ENCODE data around the gene CHAD.

CHAD gene

GRCh38 chr17:50453901-50454300 is 14.8 kb downstream of the CHAD start:
- TF ChIP-seq, protein P1, sequence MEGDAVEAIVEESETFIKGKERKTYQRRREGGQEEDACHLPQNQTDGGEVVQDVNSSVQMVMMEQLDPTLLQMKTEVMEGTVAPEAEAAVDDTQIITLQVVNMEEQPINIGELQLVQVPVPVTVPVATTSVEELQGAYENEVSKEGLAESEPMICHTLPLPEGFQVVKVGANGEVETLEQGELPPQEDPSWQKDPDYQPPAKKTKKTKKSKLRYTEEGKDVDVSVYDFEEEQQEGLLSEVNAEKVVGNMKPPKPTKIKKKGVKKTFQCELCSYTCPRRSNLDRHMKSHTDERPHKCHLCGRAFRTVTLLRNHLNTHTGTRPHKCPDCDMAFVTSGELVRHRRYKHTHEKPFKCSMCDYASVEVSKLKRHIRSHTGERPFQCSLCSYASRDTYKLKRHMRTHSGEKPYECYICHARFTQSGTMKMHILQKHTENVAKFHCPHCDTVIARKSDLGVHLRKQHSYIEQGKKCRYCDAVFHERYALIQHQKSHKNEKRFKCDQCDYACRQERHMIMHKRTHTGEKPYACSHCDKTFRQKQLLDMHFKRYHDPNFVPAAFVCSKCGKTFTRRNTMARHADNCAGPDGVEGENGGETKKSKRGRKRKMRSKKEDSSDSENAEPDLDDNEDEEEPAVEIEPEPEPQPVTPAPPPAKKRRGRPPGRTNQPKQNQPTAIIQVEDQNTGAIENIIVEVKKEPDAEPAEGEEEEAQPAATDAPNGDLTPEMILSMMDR (IDR thresholded peaks at IDR 0.05; ENCODE audit: poor library complexity, severe bottlenecking): no peak
- peaks cover 31% of the 10 kb centered on the region for H3K36me3 ChIP-seq (ENCODE audit: low read depth)
- H3K9me3 ChIP-seq (ENCODE audit: severe bottlenecking): no peaks in the 10 kb centered on the region
- H3K27ac ChIP-seq (ENCODE audit: poor library complexity, severe bottlenecking): no peak overlapping the region
- H3K27me3 ChIP-seq (ENCODE audit: insufficient read depth, poor library complexity, severe bottlenecking): no peaks in the 10 kb centered on the region
- H3K4me1 ChIP-seq (ENCODE audit: insufficient read depth, poor library complexity, severe bottlenecking): peaks cover 39% of the 10 kb centered on the region
- no peak for ATAC-seq (ENCODE audit: low read depth)
- DNase-seq (ENCODE audit: low spot score): no peak
- H3K4me3 ChIP-seq (ENCODE audit: severe bottlenecking): no peak overlapping the region

DNA sequence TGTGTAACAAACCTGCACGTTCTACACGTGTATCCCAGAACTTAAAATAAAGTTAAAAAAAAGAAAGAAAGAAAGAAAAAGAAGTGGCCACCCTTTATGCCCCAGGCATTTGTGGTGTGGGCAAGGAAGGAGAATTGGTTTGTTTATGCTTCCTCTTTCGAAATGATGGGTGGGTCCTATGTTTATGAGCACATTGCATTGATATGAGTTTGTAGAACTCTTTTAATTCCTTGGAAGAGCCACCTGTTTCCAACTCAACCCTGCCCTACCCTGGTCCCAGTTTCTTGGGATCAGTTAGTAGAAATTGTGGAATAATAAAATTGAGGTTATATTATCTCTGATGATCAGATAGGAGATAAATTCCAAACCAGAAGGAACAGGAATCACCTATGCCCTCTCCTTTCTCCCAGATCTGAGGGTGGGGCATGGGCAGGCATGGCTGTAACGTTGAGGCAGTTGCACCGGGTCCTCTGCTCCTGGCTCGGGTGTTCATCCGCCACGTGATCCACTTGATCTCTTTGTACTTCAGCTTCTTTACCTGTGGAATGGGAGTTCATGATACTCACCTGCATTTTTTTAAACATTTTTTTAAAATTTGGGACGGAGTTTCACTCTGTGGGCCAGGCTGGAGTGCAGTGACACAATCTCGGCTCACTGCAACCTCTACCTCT is 15.9 kb downstream of the CHAD start:
- ATAC-seq (ENCODE audit: low read depth) (peak; percentile 83), DNase-seq (ENCODE audit: low spot score) (no peak)
- H3K4me3 ChIP-seq (ENCODE audit: severe bottlenecking): no peak overlapping the region
- no peaks in the 10 kb centered on the region for H3K9me3 ChIP-seq (ENCODE audit: severe bottlenecking)
- peak overlapping the region; percentile 27 for H3K27ac ChIP-seq (ENCODE audit: poor library complexity, severe bottlenecking)
- H3K27me3 ChIP-seq (ENCODE audit: insufficient read depth, poor library complexity, severe bottlenecking): no peaks in the 10 kb centered on the region
- peaks cover 41% of the 10 kb centered on the region for H3K36me3 ChIP-seq (ENCODE audit: low read depth)
- TF ChIP-seq, protein P1 (IDR thresholded peaks at IDR 0.05; ENCODE audit: poor library complexity, severe bottlenecking): no peak
- peaks cover 30% of the 10 kb centered on the region for H3K4me1 ChIP-seq (ENCODE audit: insufficient read depth, poor library complexity, severe bottlenecking)

GRCh38 chr17:50451943-50452629 is 16.6 kb downstream of the CHAD start:
- peak overlapping the region; percentile 27 for H3K27ac ChIP-seq (ENCODE audit: poor library complexity, severe bottlenecking)
- DNase-seq (ENCODE audit: low spot score): no peak
- ATAC-seq (ENCODE audit: low read depth): 0 out of 3 replicates have a peak, but pooled peaks have one; percentile 52
- TF ChIP-seq, protein P1 (IDR thresholded peaks at IDR 0.05; ENCODE audit: poor library complexity, severe bottlenecking): no peak
- H3K4me1 ChIP-seq (ENCODE audit: insufficient read depth, poor library complexity, severe bottlenecking): peaks cover 26% of the 10 kb centered on the region
- no peaks in the 10 kb centered on the region for H3K9me3 ChIP-seq (ENCODE audit: severe bottlenecking)
- no peaks in the 10 kb centered on the region for H3K27me3 ChIP-seq (ENCODE audit: insufficient read depth, poor library complexity, severe bottlenecking)
- H3K36me3 ChIP-seq (ENCODE audit: low read depth): peaks cover 41% of the 10 kb centered on the region
- H3K4me3 ChIP-seq (ENCODE audit: severe bottlenecking): no peak overlapping the region

GRCh38 chr17:50448643-50449042 is 20.0 kb downstream of the CHAD start:
- TF ChIP-seq, protein P1 (IDR thresholded peaks at IDR 0.05; ENCODE audit: poor library complexity, severe bottlenecking): no peak
- Histone ChIP-seq H3K4me1 (ENCODE audit: insufficient read depth, poor library complexity, severe bottlenecking) (peaks cover 37% of the 10 kb centered on the region), H3K4me3 (ENCODE audit: severe bottlenecking) (no peak overlapping the region), H3K27ac (ENCODE audit: poor library complexity, severe bottlenecking) (no peak overlapping the region), H3K9me3 (ENCODE audit: severe bottlenecking) (no peaks in the 10 kb centered on the region), H3K27me3 (ENCODE audit: insufficient read depth, poor library complexity, severe bottlenecking) (no peaks in the 10 kb centered on the region), H3K36me3 (ENCODE audit: low read depth) (peaks cover 35% of the 10 kb centered on the region)
- no peak for DNase-seq (ENCODE audit: low spot score)
- no peak for ATAC-seq (ENCODE audit: low read depth)

All from RWPE2 (cell line).